GM20000 (cell line): ENCODE data around the gene RPL36.
"Not testable (repeated sequence)": the region's sequence is repeated elsewhere in the genome, so short reads cannot be mapped to it uniquely, and the experiment has no call there.

Experiments
- DNase-seq: peaks from one replicate; pipeline ENCODE4 v3.0.0; 2012; ENCODE audit warnings: low spot score
- TF ChIP-seq, protein P1 (sequence below): IDR thresholded peaks from 2 replicates; pipeline ENCODE4 v1.5.1; 2012; ENCODE audit warnings: mild to moderate bottlenecking, control low read depth; ENCODE audit errors: extremely low read depth, missing control alignments

RPL36 gene

GRCh38 chr19:5696196-5697021 is 6.3 kb downstream of the RPL36 start:
- TF ChIP-seq, protein P1, sequence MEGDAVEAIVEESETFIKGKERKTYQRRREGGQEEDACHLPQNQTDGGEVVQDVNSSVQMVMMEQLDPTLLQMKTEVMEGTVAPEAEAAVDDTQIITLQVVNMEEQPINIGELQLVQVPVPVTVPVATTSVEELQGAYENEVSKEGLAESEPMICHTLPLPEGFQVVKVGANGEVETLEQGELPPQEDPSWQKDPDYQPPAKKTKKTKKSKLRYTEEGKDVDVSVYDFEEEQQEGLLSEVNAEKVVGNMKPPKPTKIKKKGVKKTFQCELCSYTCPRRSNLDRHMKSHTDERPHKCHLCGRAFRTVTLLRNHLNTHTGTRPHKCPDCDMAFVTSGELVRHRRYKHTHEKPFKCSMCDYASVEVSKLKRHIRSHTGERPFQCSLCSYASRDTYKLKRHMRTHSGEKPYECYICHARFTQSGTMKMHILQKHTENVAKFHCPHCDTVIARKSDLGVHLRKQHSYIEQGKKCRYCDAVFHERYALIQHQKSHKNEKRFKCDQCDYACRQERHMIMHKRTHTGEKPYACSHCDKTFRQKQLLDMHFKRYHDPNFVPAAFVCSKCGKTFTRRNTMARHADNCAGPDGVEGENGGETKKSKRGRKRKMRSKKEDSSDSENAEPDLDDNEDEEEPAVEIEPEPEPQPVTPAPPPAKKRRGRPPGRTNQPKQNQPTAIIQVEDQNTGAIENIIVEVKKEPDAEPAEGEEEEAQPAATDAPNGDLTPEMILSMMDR = no peak
- no peak for DNase-seq

DNA sequence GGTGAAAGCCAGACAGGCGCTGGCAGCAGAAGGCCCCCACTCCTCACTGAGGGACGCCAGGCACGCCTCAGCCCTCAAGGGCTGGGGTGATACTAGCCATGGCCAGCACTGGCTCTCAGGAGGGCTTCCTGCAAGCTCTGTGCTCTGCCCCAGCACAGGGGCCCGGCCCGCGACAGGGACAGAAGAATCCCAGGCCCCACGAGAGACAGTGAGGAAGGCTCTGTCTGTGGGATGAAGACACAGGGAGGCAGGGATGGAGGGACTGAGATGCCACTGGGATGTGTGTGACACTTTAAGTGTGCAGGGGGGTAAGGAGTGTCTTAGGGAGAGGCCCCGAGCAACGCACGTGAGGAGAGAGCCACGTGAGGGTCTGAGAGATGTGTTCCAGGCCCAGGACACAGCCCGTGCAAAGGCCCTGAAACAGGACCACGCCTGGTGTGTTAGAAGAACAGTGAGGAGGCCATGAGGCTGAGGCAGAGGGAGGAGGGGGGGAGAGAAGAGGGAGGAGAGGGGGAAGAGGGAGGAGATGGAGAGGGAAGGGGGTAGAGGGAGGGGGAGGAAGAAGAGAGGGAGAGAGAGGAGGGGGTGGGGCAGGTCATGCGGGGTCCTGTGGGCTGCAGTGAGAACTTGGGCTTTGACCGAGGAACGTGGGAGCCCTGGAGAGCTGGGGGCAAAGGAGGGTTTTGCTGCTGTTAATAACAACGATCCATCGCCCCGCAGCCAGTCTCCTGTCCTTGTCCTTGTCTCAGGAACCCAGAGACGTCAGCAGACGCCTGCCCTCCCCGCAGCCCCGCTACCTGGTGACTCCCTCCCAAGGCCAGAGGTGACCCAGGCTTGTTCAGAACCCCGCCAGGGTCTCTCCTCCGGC is 7.2 kb downstream of the RPL36 start:
- TF ChIP-seq, protein P1 = no peak

GRCh38 chr19:5697890-5698634 is 8.0 kb downstream of the RPL36 start:
- no peak for DNase-seq
- TF ChIP-seq, protein P1 = no peak

More for the DNA sequence above, 7.2 kb downstream of the RPL36 start:
- no peak for DNase-seq

GRCh38 chr19:5698635-5699422 is 8.7 kb downstream of the RPL36 start:
- TF ChIP-seq, protein P1 = no peak

GRCh38 chr19:5700455-5701092 is 10.5 kb downstream of the RPL36 start:
- DNase-seq = no peak
- TF ChIP-seq, protein P1 = no peak

More at GRCh38 chr19:5698635-5699422, 8.7 kb downstream of the RPL36 start:
- no peak for DNase-seq

DNA sequence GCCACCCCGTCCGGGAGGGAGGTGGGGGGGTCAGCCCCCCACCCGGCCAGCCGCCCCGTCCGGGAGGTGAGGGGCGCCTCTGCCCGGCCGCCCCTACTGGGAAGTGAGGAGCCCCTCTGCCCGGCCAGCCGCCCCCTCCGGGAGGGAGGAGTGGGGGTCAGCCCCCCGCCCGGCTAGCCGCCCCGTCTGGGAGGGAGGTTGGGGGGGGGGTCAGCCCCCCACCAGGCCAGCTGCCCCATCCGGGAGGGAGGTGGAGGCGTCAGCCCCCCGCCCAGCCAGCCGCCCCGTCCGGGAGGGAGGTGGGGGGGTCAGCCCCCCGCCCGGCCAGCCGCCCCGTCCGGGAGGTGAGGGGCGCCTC is 11.9 kb downstream of the RPL36 start:
- not testable (repeated sequence) for DNase-seq
